IMR-90 (cell line): ENCODE measurements around the gene BDNF. TPM values are rescaled to one million over a fixed set of nuclear protein-coding genes. Genes with fewer than 3 reads are reported as not detected.
"Not testable (repeated sequence)": the region's sequence is repeated elsewhere in the genome, so short reads cannot be mapped to it uniquely, and the experiment has no call there.

ENCODE experiments used
- ATAC-seq: fragments of 200-7000 bp; cut with Tn5 transposase; 2 replicates; pipeline ENCODE4 v1.9.1; 2020; ENCODE audit warnings: low read depth, mild to moderate bottlenecking, moderate library complexity
- BruUV-seq: library from RNA; stranded (reverse); fragments of 400-500 nt; replicated peaks from 2 replicates; lab custom pipeline; 2021; lab: Mats Ljungman, UMichigan
- CTCF ChIA-PET: fragments of 300-600 bp; formaldehyde crosslinking; extraction: SDS; loops from one replicate; lab custom pipeline; 2021; ENCODE audit warnings: antibody characterized with exemption; lab: Yijun Ruan, JAX
- POLR2A ChIA-PET: fragments of 300-600 bp; sonication (Branson Sonifier 250); formaldehyde crosslinking; loops from one replicate; lab custom pipeline; 2022; ENCODE audit warnings: antibody characterized with exemption; ENCODE audit not compliant: unreplicated experiment; lab: Charles Lee
- DNase-seq: peaks from one replicate; pipeline ENCODE4 v3.0.0; 2013
- H2AFZ ChIP-seq: replicated peaks from 2 replicates; pipeline ENCODE3; 2013; ENCODE audit warnings: low read length, mild to moderate bottlenecking; ENCODE audit not compliant: poor library complexity
- H2AK5ac ChIP-seq: 2 replicates; pipeline ENCODE4 v1.6.1; 2013; ENCODE audit warnings: low read depth, low read length, inconsistent platforms
- H2AK9ac ChIP-seq: replicated peaks from 2 replicates; pipeline ENCODE3; 2013; ENCODE audit warnings: mild to moderate bottlenecking, low read depth, low read length, moderate library complexity; ENCODE audit not compliant: poor library complexity
- H2BK120ac ChIP-seq: 2 replicates; pipeline ENCODE4 v1.6.1; 2013; ENCODE audit warnings: low read depth, low read length, inconsistent platforms
- H2BK15ac ChIP-seq: 3 replicates; pipeline ENCODE4 v1.6.1; 2013; ENCODE audit warnings: low read depth, low read length, inconsistent platforms
- H2BK20ac ChIP-seq: 2 replicates; pipeline ENCODE4 v1.6.1; 2013; ENCODE audit warnings: low read depth, mild to moderate bottlenecking, inconsistent platforms, low read length, moderate library complexity
- H2BK5ac ChIP-seq: 2 replicates; pipeline ENCODE4 v1.6.1; 2013; ENCODE audit warnings: mild to moderate bottlenecking, low read depth, low read length, inconsistent platforms; ENCODE audit not compliant: poor library complexity, severe bottlenecking
- H3K14ac ChIP-seq: replicated peaks from 2 replicates; pipeline ENCODE4 v1.6.1; 2013; ENCODE audit warnings: low read depth, low read length, inconsistent platforms
- H3K18ac ChIP-seq: 2 replicates; pipeline ENCODE4 v1.6.1; 2013; ENCODE audit warnings: low read depth, low read length, control low read depth
- H3K23ac ChIP-seq: 2 replicates; pipeline ENCODE4 v1.6.1; 2013; ENCODE audit warnings: low read depth, low read length, inconsistent platforms
- H3K27ac ChIP-seq: 2 replicates; pipeline ENCODE4 v1.5.1; 2013; ENCODE audit warnings: mild to moderate bottlenecking, control low read depth, low read length; ENCODE audit not compliant: insufficient read depth
- H3K27me3 ChIP-seq: 2 replicates; pipeline ENCODE4 v1.6.1; 2013; ENCODE audit warnings: low read length; ENCODE audit not compliant: control insufficient read depth, insufficient read depth
- H3K36me3 ChIP-seq: 2 replicates; pipeline ENCODE4 v1.6.1; 2013; ENCODE audit warnings: low read length, mixed read lengths; ENCODE audit not compliant: control insufficient read depth, insufficient read depth
- H3K4ac ChIP-seq: 2 replicates; pipeline ENCODE4 v1.6.1; 2013; ENCODE audit warnings: low read depth, low read length, inconsistent platforms
- H3K4me1 ChIP-seq: 2 replicates; pipeline ENCODE4 v1.6.1; 2013; ENCODE audit warnings: low read length, mixed read lengths; ENCODE audit not compliant: control insufficient read depth, insufficient read depth
- H3K4me2 ChIP-seq: 2 replicates; pipeline ENCODE4 v1.6.1; 2013; ENCODE audit warnings: low read depth, mild to moderate bottlenecking, control low read depth, low read length, moderate library complexity
- H3K4me3 ChIP-seq: 2 replicates; pipeline ENCODE4 v1.5.1; 2013; ENCODE audit warnings: low read depth, mild to moderate bottlenecking, control low read depth, low read length, moderate library complexity; ENCODE audit not compliant: insufficient read depth
- H3K56ac ChIP-seq: 2 replicates; pipeline ENCODE4 v1.6.1; 2013; ENCODE audit warnings: low read length, inconsistent platforms; ENCODE audit not compliant: insufficient read depth; ENCODE audit errors: extremely low read depth
- H3K79me1 ChIP-seq, 2 experiments: 2 replicates each; pipeline ENCODE4 v1.6.1; 2013; ENCODE audit warnings: low read length in 2 of 2, inconsistent platforms in 1 of 2, low read depth in 1 of 2
- H3K9ac ChIP-seq: 2 replicates; pipeline ENCODE4 v1.6.1; 2013; ENCODE audit warnings: low read depth, low read length, control low read depth
- H3K9me1 ChIP-seq: 2 replicates; pipeline ENCODE4 v1.6.1; 2013; ENCODE audit warnings: low read length, inconsistent platforms; ENCODE audit not compliant: insufficient read depth
- H3K9me3 ChIP-seq: 2 replicates; pipeline ENCODE4 v1.6.1; 2013; ENCODE audit warnings: low read length; ENCODE audit not compliant: control insufficient read depth, insufficient read depth
- H4K20me1 ChIP-seq: 2 replicates; pipeline ENCODE4 v1.6.1; 2013; ENCODE audit warnings: low read length, inconsistent platforms; ENCODE audit not compliant: insufficient read depth
- H4K5ac ChIP-seq: 2 replicates; pipeline ENCODE4 v1.6.1; 2013; ENCODE audit warnings: mild to moderate bottlenecking, low read depth, low read length, control low read depth
- H4K8ac ChIP-seq, 2 experiments: 2 replicates each; pipeline ENCODE4 v1.6.1; 2013; ENCODE audit warnings: low read depth in 2 of 2, low read length in 2 of 2, control low read depth in 1 of 2, inconsistent platforms in 1 of 2
- H4K91ac ChIP-seq: 2 replicates; pipeline ENCODE4 v1.6.1; 2013; ENCODE audit warnings: low read depth, low read length, inconsistent platforms; ENCODE audit not compliant: insufficient read depth
- BHLHE40 ChIP-seq: fragments of 150-350 bp; IDR thresholded peaks from 2 replicates; pipeline ENCODE4 v1.6.1; 2016; ENCODE audit warnings: mild to moderate bottlenecking, low read depth, low read length
- MXI1 ChIP-seq: IDR thresholded peaks from 2 replicates; pipeline ENCODE4 v1.6.1; 2012; ENCODE audit warnings: low read depth, mild to moderate bottlenecking, low read length, moderate library complexity, borderline replicate concordance
- POLR2A ChIP-seq: IDR thresholded peaks from 2 replicates; pipeline ENCODE4 v1.6.1; 2012; ENCODE audit warnings: mild to moderate bottlenecking, low read depth, low read length
- SMC3 ChIP-seq: fragments of 150-350 bp; IDR thresholded peaks from 2 replicates; pipeline ENCODE4 v1.6.1; 2016; ENCODE audit warnings: low read depth, mild to moderate bottlenecking, antibody characterized with exemption, low read length, moderate library complexity
- WGBS, 2 experiments: methylation state at CpG; one replicate each; pipeline versions ENCODE4 v1.1.5 to v1.1.7; 2013; ENCODE audit warnings: missing lambda C conversion rate in 2 of 2; ENCODE audit not compliant: insufficient read length in 1 of 2; ENCODE audit errors: extremely low coverage in 2 of 2; 5-methylcytosine and 5-hydroxymethylcytosine counted together
- dilution Hi-C: fragments of 300-500 bp; cut with HindIII; formaldehyde crosslinking; loops from one replicate; pipeline ENCODE4 v1.14.3; 2018; ENCODE audit warnings: low sequenced_read_pairs; ENCODE audit not compliant: unreplicated experiment
- in situ Hi-C: fragments of 300-500 bp; cut with MboI; formaldehyde crosslinking; loops from 3 replicates; pipeline ENCODE4 v1.14.3; 2019; ENCODE audit warnings: low sequenced_read_pairs, inconsistent platforms, mixed read lengths
- intact Hi-C: fragments of 100-400 bp; cut with micrococcal nuclease; formaldehyde crosslinking; loops from 2 replicates; pipeline ENCODE4 v1.10.0; 2022
- polyA plus RNA-seq, 3 experiments: library from polyadenylated mRNA; depleted of rRNA; stranded (reverse); fragments of >200 nt; gene quantifications; 2 replicates each; pipeline ENCODE4 v1.2.3, GENCODE V29; 2012; ENCODE audit warnings: low replicate concordance in 1 of 3
- total RNA-seq: library from RNA; depleted of rRNA; stranded (reverse); fragments of >200 nt; gene quantifications from 2 replicates; pipeline ENCODE4 v1.2.3, GENCODE V29; 2012
- TF ChIP-seq, protein P1 (sequence below): fragments of 150-350 bp; IDR thresholded peaks from 2 replicates; pipeline ENCODE4 v1.6.1; 2017; ENCODE audit warnings: mild to moderate bottlenecking, antibody characterized with exemption, low read length, low read depth

BDNF gene
- total and polyA plus RNA-seq, 2 of the 4 experiments (the other 2 are of a cell fraction) = 94.8 to 152 TPM

DNA sequence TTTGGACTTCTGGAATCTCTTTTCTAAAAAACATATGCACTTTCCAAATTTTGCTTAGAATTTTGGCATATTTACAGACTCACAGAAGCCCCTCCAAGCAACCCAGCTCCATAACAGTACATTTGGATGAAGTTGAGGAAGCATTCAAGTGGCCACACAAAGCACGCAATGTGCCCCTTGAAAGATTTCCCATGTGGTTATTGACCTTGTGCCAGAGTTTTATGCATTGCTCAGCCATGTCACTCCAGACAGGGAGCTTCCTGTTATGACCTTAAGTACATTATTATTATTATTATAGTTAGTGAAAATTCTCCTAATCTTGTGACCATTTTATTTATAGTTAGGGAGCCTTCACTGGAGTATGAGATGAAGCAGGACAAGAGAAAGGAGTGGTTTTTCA lies 35.0 kb upstream of the BDNF start:
- H2AK5ac ChIP-seq = no peak overlapping the region
- intact Hi-C loops = no loop called here
- H3K27me3 ChIP-seq = no peaks in the 10 kb centered on the region
- CTCF ChIA-PET = interaction anchor here (0.6 to 1.5 kb wide), 2 partner anchors 11 to 1428 kb away, joined by 3 to 5 read pairs; no protein-coding TSS in a partner anchor
- no peak overlapping the region for H3K4ac ChIP-seq
- no peak overlapping the region for H3K56ac ChIP-seq
- no peak overlapping the region for H4K91ac ChIP-seq
- no peak overlapping the region for H3K23ac ChIP-seq
- BruUV-seq = no TSS peak
- H2BK5ac ChIP-seq = no peak overlapping the region
- TF ChIP-seq BHLHE40 = no peak
- no peak for TF ChIP-seq SMC3
- TF ChIP-seq MXI1 = no peak
- TF ChIP-seq, protein P1, sequence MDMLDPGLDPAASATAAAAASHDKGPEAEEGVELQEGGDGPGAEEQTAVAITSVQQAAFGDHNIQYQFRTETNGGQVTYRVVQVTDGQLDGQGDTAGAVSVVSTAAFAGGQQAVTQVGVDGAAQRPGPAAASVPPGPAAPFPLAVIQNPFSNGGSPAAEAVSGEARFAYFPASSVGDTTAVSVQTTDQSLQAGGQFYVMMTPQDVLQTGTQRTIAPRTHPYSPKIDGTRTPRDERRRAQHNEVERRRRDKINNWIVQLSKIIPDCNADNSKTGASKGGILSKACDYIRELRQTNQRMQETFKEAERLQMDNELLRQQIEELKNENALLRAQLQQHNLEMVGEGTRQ = no peak
- TF ChIP-seq POLR2A = no peak
- no peak overlapping the region for H2AFZ ChIP-seq
- no peak overlapping the region for H2AK9ac ChIP-seq
- no peak overlapping the region for H2BK20ac ChIP-seq
- ATAC-seq = no peak
- H3K9ac ChIP-seq = no peak overlapping the region
- no peaks in the 10 kb centered on the region for H3K4me1 ChIP-seq
- no peak overlapping the region for H3K14ac ChIP-seq
- H3K9me1 ChIP-seq = peaks cover 3% of the 10 kb centered on the region; the same call in 1 of the 2 replicates
- H3K79me1 ChIP-seq = no peaks in the 10 kb centered on the region
- no peak overlapping the region for H2BK120ac ChIP-seq
- H3K27ac ChIP-seq = no peak overlapping the region
- POLR2A ChIA-PET = interaction anchor here (0.6 kb wide), 2 partner anchors 343 to 1591 kb away, joined by 4 to 5 read pairs; no protein-coding TSS in a partner anchor
- no CpG with 5 or more reads among the region's 1 CpG for WGBS, 2 experiments
- H3K18ac ChIP-seq = no peak overlapping the region
- H4K5ac ChIP-seq = no peak overlapping the region
- dilution Hi-C loops = no loop called here
- H4K8ac ChIP-seq = no peak overlapping the region
- no peak overlapping the region for H3K4me3 ChIP-seq
- no peak for DNase-seq
- H3K9me3 ChIP-seq = no peaks in the 10 kb centered on the region
- in situ Hi-C loops = no loop called here
- H4K20me1 ChIP-seq = no peaks in the 10 kb centered on the region
- H3K36me3 ChIP-seq = no peaks in the 10 kb centered on the region
- no peak overlapping the region for H2BK15ac ChIP-seq
- no peak overlapping the region for H3K4me2 ChIP-seq

DNA sequence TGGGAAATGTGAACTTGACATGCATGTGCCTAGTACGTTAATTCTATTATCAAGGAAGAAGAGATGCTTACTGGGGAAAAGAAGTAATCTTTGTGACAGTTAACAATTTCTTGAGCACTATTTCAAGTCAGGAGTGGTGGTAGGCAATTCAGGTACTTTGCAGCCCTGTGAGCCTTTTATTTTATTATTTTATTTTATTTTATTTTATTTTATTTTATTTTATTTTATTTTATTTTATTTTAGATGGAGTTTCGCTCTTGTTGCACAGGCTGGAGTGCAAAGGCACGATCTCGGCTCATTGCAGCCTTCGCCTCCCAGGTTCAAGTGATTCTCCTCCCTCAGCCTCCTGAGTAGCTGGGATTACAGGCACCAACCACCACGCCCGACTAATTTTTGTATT lies 31.5 kb upstream of the BDNF start:
- H3K79me1 ChIP-seq, H3K23ac ChIP-seq, H2BK120ac ChIP-seq, H2AK5ac ChIP-seq, H3K18ac ChIP-seq, H3K27ac ChIP-seq, H3K9me1 ChIP-seq, H4K5ac ChIP-seq, H2AFZ ChIP-seq, H3K4ac ChIP-seq, intact Hi-C loops, H3K9ac ChIP-seq, H2AK9ac ChIP-seq, H3K4me1 ChIP-seq, H2BK20ac ChIP-seq, H3K14ac ChIP-seq, H2BK15ac ChIP-seq, H3K4me2 ChIP-seq, CTCF ChIA-PET, H2BK5ac ChIP-seq, in situ Hi-C loops, dilution Hi-C loops, H4K91ac ChIP-seq, ATAC-seq, BruUV-seq, H3K27me3 ChIP-seq, H3K4me3 ChIP-seq, H3K36me3 ChIP-seq, H3K9me3 ChIP-seq, H4K8ac ChIP-seq, DNase-seq, POLR2A ChIA-PET, H3K56ac ChIP-seq, H4K20me1 ChIP-seq: not testable (repeated sequence)
- 80% methylated on average over 2 of the region's 7 CpGs; no CpG with 5 or more reads in 1 of the 2 experiments for WGBS, 2 experiments
